EL (cell line): Measurements from ENCODE around the gene RNF217.
"Not testable (repeated sequence)": the region's sequence is repeated elsewhere in the genome, so short reads cannot be mapped to it uniquely, and the experiment has no call there.

Experiments
- DNase-seq: peaks from one replicate; pipeline ENCODE4 v3.0.0-alpha.2; 2016

The RNF217 gene

DNA sequence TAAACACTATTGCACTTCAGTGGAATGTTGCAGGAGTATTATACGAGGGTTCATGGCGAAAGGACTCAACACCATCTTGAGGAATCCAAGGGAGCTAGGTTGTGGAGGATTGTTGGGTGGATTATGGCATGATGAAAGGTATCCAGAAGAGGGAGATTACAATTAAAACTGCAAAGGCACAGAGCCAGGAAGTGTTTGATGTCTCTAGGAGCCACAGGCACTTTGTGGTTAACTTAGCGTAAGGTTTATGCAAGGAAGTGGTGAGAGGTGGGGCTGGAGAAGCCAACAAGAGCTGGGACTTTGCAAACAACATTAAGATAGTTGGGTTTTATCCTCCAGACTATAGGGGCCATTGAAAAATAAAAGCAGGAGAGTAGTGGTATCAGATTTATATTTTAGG is 104.7 kb downstream of the RNF217 start:
- peak; percentile 52 for DNase-seq

DNA sequence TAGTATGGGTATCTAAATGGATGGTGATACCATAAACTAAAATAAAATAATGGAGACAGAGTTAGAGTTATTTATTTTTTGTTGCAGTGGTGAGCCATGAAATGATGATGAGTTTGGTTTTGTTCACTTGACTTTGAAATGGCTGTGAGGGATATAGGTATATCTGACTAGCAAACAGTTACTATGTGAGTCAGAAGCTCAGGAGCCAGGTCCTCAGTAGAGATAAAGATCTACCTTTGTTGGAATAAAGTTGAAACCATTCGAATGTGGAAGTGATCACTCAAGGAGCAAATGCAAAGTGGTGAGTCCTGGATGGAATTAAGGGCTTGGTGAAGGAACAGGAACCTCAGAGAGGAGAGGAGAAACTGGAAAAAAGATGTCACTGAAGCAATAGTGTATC is 105.3 kb downstream of the RNF217 start:
- DNase-seq = no peak

DNA sequence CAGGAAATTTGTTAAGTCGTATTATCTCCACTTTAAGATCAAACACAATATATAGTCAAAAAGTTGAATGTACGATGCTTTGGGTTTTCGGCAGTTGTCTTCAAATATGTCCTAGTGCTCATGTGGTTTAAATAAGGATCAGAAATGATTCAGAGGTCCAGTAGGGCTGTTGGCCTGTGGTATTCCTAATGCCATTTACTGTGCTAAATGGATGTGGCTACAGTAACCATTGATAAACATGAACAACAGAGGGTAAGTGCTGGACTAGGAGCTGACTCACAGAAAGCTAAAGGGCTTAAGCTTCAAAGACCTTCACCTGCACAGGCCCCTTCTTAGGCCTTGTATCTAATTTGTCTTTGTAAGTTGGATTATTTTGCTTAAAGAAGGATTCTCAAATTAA is 110.8 kb downstream of the RNF217 start:
- DNase-seq = no peak

DNA sequence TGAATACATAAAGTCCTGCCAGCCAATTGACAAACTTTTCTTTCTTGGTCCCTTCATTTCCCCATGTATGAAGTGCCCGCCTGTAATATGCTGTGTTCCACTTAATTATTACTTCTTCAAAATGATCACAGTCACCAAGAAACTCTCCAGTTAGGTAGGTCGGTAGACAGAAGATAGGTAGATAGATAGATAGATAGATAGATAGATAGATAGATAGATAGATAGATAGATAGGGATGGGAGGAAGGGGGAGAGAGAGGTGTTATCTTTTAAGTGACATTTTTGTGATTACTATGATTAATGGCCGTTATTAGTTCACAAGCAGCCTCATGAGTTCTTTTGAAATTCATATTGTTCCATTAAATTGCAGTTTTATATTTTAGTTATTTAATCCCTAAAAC is 111.9 kb downstream of the RNF217 start:
- no peak for DNase-seq

DNA sequence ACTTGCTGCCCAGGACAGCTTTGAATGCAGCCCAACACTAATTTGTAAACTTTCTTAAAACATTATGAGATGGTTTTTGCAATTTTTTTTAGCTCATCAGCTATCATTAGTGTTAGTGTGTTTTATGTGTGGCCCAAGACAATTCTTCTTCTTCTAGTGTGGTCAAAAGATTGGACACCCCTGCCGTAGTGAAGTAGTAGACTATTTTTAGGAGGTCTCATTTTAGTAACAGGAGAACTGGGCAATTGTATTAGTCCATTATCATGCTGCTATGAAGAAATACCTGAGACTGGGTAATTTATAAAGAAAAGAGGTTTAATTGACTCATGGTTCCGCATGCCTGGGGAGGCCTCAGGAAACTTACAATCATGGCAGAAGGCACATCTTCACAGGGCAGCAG is 112.8 kb downstream of the RNF217 start:
- not testable (repeated sequence) for DNase-seq

DNA sequence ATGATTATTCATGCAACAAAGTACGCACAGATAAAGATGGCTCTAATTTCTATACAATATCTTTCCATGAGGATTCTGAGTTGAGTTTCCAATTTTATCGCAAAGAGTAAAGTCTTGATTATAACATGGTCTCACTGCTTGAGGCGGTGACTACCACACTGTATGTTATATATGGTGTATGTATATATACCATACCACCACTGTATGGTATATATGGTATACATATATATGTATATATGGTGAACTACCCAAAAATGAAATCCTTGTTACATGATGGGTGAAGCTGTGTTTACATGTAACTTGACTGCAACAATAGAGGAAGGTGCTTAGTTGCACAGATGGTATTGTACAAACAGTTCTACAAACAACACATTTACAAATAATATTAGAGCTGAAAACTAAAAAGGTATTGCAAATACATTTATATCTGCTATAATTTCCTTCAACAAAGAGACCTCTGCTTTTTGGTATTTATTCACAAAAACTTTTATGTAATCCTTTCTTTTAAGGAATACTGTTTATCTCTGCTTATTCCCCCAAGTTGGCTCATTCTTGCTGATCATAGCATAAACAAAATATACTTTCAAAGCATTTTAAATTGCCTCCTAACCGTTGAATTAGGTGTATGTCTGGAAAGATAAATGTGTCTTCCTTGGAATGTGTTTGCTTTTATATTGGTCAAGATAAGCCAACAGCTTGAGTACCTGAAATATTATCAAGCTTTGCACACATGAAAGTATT is 113.7 kb downstream of the RNF217 start:
- no peak for DNase-seq

DNA sequence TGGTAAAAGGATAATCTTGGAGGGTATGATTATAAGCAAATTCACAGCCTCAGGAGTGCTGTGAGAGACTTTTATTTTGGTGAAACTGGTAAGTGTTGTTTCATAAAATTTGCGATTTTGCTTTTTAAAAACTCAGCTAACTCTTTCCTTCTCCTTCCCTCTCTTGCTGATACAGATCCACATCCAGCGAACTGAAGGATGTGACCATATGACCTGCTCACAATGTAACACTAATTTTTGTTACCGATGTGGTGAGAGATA is 114.2 kb downstream of the RNF217 start:
- DNase-seq = no peak

DNA sequence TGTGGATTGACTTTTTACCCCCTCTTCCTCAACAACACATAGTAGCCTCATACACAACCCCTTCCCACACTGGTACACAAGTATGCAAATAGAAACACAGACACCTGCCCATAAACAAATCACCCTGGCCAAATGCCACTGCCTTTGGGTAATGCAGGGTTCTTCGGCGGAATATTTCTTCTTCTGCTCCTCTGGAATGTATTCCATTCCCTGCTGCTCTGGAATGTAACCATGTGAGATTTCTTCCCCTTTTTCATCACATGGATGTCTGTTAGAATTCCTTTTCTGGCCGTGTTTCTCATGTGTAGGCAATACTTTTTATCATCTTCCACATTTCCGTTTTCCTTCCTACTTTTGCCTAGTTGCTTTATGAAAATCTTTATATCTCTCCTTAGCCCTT is 115.2 kb downstream of the RNF217 start:
- DNase-seq = no peak

DNA sequence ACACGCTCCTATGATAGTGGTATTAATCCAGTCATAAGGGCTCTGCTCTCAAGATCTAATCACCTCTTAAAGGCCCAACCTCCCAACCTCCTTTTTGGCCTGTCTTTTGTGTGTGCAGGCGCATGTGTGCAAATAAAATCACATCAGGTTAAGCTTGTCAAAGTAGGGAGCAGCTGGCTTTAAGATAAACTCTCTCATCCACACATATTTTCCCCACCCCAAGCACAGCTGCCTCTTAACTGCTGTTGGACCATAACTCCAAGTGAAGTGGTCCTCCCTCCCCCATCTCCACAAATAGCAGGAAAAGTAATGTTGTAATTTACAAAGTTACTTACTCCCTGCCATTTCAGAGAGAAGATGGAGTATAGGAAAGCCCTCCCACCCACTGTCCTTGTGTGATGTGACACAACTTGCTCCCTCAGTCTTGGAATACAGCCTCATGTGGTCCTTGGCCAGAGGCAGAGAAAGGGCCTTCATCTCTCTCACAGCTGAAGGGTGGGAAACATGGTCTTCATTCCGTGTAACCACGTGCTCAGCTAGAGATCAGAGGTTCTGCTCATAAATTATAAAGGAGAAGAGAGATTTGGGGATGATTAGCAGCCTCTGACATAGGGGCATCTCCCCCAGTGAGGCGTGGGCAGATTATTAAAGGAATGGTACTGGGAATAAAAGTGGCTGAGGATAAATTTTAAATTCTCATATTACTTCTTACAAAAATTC is 116.5 kb downstream of the RNF217 start:
- no peak for DNase-seq

DNA sequence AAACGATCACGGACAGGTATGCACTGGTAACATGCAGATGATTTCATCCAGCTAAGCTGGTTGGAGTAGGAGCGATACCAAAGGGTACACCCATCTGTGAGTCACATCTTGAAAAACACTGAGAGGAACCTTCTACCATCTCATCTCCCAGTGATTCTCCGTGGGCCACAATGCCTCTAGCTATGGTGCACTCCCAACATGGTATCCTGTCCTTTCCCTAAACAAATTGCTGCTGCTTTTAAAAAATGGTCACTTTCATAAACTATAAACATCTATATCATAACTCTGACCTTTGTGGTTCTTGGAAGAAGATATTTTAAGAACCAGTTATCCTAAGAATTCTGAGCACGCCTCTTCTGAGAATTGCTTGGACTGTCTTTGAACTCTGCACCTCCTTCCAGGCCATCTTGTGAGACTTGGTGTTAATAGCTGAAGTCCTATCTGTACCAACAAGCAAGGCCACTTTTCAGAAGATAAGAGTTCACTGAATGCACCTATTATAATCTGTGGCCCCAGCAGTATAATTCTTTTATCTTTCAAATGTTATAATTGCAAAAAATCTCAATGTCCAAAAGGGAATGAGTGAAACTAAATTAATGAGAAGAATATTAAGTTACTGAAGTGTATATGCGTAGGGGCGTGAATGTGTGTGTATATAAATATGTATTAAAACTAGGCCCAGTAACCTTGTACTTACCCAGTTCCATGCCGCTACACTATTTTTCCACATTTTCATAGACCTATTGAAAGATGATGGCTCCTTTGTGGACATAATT is 120.9 kb downstream of the RNF217 start:
- DNase-seq = no peak

DNA sequence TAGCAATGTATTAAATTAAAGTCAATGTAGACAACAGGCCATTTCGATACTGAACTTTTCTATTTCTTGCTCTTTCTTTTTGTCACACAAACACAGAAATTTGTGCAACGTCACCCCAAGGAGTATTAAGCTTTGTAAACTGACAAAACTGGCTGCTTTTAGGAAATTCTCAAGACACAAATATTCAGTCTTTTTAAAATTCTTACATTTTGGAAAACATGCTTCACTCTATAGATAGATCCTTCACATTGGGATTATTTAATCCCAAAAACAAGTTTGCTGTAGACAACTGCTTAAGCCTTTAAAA is 121.4 kb downstream of the RNF217 start:
- DNase-seq = no peak

DNA sequence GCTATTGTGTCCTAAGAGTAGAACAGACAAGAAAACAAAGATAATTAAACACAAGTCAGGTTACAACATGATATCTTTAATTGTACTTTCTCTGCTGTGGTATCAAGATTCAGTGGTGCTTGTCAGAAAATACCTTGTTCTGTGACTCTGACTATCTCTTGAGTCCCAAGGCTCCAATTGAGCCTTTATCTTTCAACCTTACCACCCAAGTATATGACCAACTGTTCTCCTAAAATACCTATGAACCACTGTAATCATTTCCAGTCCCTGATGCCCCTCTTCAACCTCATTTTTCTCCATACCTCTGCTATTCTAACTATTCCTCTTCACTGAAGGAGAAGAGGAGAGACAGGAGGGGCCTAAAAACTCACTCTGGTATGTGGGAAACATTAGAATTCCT is 124.5 kb downstream of the RNF217 start:
- DNase-seq = no peak

DNA sequence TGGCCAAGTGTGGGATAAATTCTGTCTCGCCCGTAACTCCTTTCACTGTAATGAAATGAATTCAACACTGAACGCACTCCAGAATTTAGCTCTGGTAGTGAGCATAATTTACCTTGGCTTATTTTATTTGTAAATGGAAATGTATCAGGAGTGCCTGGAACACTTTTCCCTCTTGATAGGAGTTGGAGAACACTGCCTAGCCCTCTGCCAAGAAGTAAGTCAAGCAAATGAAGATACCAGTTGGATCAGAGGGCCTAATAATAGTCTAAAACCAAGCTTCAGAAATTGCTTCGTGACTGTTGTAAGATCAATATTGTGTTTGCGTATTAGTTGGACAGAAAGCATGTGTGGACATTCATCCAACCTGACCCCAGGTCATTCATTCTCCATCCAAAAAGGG is 126.7 kb downstream of the RNF217 start:
- DNase-seq = no peak

DNA sequence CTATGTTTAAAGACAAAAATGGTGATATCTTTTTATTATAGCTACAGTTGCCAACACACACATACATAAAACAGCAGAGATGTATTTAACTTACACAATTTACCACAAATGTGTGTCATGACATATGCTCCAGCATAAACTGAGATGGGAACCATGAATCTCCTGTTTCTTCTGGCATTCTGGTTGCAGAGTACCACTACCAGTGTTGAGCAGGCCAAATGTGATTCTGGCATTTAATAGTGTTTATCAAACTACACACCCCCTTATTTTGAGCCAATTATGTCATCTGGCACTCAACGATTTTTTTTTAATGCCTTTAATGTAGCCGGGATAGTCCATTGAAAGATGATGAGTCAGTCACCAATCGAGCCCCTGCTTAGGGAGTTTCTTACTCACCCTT is 132.3 kb downstream of the RNF217 start:
- peak; percentile 57 for DNase-seq

DNA sequence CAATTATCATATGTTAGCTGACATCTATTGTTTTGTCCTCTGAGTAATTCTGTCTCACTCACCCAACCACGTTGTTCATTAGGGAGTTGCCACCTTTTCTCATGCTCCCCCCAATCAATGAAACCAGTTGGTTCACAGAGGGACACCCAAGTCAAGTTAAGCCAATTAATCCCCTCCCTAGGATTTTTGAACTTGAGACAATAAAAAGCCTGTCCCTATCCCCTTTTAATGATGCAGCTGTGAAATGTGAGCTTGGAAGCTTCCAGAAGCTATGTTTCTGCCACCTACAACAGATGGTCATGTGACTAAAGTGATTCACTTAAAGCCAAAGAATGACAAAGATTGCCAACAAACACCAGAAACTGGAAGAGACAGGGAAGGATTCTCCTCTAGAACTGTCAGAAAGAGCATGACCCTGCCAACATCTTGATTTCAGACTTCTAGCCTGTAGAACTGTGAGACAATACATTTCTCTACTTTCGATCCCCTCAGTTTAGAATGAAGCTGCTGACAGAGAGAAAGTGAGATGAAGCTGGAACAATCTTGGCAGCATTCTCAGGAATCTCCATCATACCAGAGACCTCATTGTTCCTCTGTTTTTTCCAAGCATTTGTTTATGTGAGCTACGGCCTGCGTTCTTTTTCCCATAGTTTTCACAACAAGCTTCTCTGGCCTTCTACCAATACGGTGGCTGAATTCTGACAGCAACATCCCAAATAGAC is 133.5 kb downstream of the RNF217 start:
- DNase-seq = peak; percentile 45

DNA sequence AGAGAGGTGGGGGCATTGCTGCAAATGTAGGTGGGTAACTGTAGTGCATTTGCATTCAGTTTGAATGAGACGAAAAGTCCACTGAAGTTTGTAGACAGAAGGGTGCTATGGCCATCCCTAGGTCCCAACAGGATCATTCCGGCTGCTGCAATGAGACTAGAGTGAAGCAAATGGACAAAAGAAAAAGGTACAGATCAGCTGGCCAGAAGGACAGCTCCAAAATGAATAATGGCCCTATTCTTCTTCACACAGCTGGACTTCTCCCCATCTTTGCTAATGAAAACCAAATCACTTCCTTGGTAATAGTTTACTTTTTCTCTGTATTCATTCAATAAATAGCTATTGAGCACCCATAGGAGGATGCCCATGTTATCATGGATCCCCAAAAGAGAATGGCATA is 134.9 kb downstream of the RNF217 start:
- DNase-seq = no peak

DNA sequence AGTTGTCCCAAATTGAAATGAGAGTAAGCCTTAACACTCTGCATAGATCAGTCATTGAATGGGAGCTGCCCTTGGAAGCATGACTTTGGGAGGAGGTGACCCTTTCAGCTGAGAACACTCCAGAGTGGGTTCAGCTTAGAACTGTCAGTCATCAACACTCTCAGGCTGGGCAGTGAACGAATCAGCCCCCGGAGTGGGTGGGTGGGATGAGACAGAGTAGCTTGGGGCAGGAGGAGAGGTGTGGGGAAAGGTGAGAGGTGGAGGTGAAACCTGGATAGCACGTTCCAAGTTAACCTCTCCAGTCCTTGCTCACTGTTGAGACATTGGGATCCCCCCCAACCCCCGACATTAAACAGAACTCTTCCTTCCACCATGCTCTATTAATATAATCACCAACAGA is 136.0 kb downstream of the RNF217 start:
- no peak for DNase-seq

DNA sequence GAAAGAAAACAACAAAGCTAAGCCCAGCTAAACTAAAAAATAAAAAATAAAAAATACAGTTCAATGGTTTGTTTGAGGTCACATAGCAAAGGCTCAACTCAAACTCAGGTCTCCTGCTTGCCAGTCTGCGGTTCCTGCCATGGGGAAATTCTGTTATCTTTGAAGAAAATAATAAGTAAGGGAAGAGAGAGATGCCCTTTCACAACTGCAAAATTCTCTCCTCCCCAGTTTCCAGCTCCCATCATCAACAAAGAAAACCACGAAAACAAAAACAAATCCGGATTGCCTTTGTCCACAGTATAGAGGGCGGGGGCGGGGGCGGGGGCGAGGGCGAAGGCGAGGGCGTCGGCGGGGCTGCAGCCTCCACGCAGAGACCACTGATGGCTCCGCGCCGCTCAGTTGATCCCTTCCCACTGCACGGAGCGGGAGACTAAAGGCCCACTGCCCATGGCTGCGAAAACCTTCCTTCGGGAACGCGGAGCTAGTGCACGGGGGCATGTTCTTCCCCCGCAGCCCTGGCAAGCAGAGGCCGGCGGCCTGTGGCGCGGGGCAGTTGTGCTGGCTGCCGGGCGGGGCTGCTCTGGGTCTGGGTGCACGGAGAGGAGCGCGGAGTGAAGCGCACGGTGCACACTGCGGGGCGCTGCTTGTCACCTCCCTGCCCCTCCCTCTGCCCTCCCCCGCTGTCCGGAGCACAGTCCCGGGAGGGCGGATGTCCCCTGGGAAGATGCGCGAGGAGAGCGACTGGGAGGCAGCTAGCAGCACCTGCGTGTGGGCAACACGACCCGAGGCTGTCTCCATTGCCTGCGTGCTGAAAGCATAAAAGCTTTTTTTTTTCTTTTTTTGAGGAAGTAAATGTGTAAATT is 137.2 kb downstream of the RNF217 start:
- peak; percentile 79 for DNase-seq

DNA sequence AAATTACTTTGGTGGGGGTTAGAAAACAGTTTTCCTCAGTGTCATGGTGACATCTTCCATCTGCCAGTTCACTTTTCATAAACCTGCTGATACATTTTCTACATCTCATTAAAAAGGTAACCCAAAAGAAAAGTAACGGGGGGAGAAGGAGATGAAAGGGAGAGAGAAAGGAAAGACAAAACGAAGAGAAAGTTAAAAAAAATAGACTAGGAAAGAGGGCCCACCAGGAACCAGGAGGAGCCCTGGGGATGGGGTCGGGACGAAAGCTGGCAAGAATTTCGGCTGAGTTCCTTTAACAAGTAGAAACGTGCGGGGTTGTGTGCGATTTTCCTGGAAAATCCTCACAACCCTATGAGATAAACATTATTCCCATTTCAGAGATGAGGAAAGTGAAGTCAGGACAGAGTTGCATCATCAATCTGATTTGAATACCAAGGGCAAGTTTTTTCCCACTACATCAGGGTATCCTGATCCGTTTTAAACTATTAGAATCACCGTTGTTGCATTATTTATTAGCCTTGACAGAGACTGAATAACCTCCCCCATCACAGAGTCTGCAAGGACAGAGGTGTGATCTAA is 137.9 kb downstream of the RNF217 start:
- no peak for DNase-seq

DNA sequence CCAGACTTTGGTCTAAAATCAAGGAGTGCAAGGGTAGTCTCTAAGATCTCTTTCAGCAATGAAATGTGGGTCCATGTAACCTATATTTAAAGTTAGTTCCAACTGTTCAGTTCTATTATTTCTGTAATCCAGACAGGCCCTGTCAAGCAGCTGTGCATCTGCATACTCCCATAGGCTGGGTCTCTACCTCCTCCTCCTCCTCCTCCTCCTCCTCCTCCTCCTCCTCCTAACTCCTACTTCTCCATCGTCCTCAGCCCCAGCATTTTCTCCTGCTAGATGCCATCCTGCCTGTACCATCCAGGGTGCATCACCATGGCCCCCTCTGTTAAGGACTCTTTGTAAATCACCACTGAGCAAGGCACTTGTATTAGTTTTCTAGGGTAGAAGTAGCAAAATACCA is 138.9 kb downstream of the RNF217 start:
- no peak for DNase-seq

DNA sequence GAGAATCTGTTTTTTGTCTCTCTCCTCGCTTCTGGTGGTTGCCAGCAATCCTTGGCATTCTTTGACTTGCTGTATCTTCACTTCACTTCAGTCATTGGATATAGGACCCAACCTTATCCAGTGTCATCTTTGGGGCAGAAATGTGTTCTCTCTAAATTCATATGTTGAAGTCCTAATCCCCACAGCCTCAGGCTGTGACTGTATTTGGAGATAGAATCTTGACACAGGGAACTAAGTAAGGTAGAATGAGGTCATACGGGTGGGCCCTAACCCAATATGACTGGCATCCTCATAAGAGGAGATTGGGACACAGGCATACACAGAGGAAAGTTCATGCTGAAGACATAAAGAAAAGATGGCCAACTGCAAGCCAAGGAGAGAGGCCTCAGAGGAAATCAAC is 139.4 kb downstream of the RNF217 start:
- DNase-seq = peak; percentile 49

DNA sequence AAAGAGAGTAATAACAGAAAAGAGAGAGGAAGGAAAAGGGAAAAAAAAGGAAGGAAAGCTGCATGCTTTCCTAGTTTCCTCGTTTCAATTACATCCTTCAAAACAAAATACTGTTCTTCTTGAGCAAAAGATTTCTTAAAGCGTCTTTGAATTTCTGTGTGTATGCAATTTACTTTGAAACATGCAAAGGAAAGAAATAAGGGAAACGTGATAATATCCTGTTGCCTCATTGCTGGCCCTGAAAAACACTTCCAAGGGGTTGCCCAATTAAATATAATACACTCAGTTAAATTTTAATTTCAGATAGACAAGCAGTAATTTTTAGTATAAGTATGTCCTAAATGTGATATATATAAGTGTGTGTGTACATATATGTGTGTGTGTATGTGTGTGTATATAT is 140.2 kb downstream of the RNF217 start:
- DNase-seq = no peak
